HL-60/S4 treated with phorbol 12-myristate 13-acetate at 8.2 ng/mL for 4 days and 3 days (cell line): ENCODE measurements around the gene WASL.

Experiments
- in situ Hi-C: fragments of 300-500 bp; cut with MboI; formaldehyde crosslinking; loops from 2 replicates; pipeline ENCODE4 v1.15.0; 2022; ENCODE audit warnings: low sequenced_read_pairs

The WASL gene

DNA sequence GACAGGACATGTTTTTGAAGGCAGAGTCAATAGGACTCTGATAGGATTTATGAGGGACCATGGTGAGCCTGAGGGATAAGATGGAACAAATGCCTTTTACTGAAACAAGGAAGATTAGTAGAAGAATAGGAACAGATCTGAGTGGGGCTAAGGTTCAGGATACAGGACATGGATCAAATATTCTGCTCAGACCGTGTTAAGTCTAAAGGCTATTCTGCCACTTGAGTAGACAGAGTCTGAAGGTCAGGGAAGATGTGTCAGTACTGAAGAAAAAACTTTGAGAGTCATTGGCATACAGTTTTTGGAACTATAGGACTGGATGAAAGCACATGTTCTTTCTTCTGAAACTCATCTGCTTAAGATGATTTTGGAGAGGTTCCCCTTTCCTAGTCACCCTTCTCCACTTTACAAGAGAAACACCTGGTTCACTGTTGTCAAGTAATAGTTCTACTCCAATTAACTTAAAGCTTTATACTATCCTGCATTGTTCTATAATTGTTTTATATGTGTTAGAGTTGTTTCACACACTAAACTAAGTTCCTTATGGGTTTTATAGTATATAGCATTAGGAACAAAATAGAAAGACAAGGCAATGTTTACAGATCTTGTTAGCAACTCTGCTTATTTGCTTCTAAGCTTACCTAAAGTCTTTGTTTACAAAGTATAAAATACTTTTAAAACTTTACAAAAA is 43.4 kb downstream of the WASL start:
- in situ Hi-C loops, result no loop called here

DNA sequence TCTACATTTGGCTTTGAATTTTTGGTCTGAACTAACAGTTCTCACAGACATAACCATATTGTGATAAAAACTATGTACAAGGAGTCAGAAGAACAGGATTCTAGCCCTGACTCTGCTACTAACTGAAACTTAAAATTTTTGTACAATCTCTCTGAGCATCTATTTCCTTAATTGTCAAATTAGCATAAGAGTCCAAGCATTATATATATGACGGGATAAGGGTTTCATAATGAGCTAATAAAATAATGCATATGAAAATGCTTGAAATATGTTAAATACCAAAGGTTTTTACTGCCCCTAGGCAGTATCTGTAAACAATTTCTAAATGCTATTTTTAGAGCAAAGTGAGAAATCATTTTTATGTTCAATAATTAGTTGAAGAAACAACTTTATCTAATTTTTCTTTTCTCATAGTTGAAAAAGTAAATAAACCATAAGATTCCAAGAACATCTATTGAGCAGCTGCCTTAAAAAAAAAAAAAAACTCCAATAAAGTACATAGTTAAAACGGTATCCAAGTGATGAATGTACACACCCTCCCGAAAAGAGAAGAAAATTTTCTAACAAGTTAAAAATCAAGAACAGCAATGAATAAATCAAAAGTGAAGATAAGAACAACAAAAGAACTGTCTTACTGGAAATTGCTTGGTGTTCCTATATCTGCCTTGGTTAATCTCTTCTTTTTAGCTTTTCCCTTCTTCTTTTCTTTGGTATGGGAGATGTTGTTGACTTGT is 52.7 kb downstream of the WASL start:
- in situ Hi-C loops, result no loop called here

GRCh38 chr7:123692471-123692877 is 56.3 kb downstream of the WASL start:
- in situ Hi-C loops, result no loop called here

GRCh38 chr7:123690550-123690949 is 58.3 kb downstream of the WASL start:
- in situ Hi-C loops, result no loop called here

DNA sequence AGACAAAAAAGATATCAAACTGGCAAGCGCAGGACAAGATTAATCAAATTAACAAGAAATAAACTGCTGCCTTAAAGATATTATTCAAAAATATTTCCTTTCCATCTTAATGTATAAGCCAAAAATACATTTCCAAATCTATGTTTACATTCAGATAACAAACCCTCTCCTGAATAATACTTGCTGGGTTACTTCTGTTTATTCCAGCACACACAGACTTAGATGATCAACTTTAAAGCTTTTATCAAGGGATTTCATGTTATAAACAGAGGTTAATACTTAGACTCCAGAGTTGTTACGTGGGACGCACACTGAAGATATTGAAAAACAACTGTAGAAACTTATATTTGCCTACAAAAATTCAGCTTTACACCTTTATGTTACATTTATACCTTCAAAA is 59.6 kb downstream of the WASL start:
- in situ Hi-C loops, result no loop called here

DNA sequence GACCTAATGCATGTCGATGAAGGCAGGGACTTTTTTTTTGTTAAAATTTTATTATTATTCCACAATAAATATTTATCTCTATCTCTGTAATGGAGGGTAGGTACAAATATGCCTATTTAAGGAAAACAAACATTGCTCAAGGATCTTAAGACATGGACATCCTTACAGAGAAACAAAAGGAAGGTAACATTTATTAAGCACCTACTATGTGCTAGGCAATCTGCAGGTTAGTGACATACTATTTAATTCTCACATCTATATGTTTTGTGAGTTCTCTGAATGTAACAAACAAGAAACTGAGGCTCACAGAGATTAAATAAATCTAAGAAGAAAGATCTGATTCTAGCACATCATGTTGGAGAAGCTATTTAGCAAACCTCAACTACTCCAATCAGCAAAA is 61.1 kb downstream of the WASL start:
- in situ Hi-C loops, result no loop called here

GRCh38 chr7:123687161-123687560 is 61.6 kb downstream of the WASL start:
- in situ Hi-C loops, result no loop called here

DNA sequence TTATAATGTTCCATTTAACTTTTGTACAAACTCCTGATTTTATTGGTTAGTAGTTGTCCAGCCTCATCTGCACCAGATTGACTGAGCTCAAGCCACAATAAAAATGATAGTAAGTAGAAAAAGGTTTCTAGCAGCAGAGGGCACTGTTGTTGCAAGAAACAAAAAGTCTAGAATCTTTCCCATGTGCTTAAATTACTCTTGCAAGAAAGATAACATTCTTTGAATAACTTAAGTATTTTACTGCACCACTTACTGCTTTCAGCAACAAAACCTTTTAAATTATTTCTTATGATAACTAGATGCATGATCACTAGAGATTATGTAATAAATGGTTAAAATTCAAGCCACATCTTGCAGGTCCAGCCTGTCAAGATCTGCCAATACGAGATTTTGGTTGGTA is 66.1 kb downstream of the WASL start:
- in situ Hi-C loops, result no loop called here

- in situ Hi-C loops, result no loop called here
These were observed 67.2 kb downstream of the WASL start for GRCh38 chr7:123681561-123681960.

DNA sequence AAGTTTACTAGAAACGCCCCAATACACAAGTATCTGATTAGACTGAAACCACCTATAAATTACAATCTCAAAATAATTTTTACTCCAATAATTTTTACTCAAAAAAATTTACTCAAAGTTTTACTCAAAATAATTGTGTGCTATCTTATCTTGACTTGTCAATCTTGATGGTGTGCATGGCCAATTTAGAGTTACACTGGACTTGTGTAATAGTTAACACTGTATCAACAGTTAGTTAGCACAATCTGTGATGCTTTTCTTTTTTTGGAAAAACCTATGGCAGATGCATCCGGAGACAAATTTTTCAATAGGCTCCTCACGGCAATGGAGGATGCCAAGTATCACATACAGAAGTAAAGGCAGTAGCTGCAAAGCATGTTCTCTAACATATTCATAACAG is 68.2 kb downstream of the WASL start:
- in situ Hi-C loops, result no loop called here

DNA sequence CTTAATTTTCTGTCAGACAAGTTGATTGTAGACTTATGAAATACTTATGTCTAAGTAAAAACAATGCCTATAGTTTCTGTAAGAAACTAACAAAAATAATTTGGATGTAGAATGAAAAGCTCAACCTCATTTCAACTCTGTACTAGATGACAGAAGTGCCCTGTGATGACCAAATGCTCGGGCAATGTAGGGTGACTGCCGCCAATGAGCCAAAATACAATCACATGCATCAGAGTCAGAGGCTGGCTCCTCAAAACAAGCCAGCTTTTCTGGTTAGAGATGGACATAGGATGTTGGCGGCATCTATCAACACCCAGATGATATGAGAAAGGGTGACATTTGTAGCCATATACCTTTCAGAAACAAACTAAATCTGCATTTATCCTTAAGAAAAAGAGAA is 69.2 kb downstream of the WASL start:
- in situ Hi-C loops, result no loop called here

GRCh38 chr7:123677061-123677715 is 71.6 kb downstream of the WASL start:
- in situ Hi-C loops, result no loop called here

DNA sequence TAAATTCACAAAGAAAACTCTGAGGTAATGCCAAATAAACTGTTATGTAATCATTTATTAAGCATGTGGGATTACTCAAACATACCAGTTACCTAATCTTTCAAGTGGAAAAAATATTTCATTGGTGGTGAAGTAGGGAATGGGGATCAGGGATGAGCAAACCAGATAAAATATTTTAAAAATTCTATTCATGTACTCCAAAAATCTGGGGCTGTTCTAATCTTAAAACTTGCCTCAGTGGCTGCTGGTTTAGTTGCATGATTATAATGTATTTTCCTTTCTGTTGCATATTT is 73.7 kb downstream of the WASL start:
- in situ Hi-C loops, result no loop called here

DNA sequence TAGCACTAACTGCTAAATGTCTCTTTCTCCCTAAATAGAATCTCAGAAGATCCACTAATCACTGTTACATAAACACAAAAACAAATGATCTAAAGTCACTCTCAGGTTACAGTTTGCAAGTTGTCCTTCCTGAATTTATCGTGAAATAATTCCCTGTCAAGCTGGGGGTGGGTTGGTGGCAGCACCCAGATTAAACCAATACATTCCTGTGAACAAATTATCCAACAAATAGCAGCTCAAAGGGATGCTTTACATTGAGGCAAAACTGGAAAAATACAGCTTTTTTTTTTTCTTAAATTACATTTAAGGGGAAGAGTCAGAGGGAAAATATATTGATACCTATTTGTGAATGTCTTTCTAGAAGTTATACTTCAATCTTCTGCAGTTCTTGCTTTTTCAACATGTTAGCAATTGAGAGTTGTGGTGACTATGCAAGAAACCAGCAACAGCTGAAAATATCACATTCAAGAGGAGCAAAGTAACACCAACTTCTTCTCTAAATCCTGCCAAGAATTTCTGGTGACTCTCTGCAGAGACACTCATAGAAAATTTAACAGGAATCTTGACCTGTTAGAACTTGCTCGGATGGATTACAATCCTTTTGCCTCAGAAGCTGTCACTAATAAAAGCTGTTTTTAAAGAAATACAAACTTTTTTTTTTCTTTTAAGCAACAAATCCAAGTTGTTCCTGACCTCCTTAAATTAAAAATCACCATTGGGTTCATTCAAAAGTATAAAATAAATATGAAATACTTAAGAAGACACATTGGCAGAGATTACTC is 74.2 kb downstream of the WASL start:
- in situ Hi-C loops, result no loop called here

- in situ Hi-C loops, result no loop called here
These were observed 74.9 kb downstream of the WASL start for GRCh38 chr7:123673752-123674398.

DNA sequence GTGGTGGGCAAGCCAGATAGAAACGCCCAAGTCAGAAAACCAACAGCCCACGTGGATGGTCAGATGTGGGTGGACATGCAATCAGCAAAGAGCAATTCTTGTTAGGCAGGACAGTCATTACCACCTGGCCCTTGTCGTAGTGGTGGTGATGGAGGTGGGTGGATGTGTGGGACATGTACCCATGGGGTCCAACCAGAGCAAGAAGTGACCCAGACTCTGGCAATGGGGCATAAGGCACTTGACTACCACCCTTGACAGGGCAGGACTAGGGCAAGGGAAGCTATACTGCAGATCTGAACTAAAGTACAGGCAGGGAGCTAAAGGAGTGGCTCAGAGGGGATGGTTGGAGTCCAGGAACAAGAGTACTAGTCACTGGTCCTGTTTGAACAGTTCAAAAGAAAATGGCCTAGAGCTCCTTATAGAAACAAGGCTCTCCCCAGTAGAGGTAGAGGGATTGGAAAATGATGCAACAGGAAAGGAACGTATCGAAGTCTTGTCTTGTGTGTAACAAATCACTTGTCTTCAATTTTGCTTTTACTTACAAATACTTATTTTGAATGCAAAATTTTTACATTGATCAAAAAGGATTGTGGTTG is 75.6 kb downstream of the WASL start:
- in situ Hi-C loops, result no loop called here

DNA sequence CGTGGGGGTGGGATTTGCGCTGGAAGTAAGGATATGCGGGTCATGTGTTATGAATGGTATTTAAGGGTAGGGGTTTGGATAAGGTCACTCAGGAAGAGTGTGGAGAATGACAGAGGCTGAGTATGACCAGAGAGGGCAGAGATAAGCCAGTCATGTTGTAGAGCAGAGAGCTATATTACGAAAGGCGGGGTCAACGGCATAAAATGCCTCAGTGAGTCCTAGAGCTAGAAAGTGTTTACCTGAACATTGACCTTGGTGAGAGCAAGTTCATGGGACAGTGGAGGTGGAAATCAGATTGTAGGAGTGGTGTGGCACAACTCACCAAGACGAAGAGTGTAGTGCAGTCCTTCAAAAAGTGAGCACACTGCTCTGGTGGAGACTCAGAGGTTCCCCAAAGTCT is 79.3 kb downstream of the WASL start:
- in situ Hi-C loops, result no loop called here

- in situ Hi-C loops, result no loop called here
These were observed 82.3 kb downstream of the WASL start for GRCh38 chr7:123666492-123666891.

DNA sequence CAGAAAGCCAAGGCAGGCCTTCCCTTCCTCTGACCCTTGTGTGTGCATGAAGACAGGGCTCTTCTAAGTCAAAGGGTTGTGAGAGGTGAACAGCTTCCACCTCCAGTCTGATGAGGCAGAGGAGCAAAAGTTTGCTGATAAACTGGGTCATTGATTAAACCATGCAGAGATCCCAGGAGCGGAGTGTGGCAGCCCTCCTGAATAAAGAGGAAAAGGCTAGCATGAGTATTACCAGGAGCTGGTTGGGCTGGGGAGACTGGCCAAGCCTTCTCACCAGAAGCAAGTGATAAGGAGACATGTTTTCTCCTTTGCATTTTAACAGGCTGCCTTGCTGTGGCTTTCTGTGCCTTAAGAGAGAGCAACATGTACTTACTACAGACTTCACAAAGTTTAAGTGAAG is 82.9 kb downstream of the WASL start:
- in situ Hi-C loops, result no loop called here

DNA sequence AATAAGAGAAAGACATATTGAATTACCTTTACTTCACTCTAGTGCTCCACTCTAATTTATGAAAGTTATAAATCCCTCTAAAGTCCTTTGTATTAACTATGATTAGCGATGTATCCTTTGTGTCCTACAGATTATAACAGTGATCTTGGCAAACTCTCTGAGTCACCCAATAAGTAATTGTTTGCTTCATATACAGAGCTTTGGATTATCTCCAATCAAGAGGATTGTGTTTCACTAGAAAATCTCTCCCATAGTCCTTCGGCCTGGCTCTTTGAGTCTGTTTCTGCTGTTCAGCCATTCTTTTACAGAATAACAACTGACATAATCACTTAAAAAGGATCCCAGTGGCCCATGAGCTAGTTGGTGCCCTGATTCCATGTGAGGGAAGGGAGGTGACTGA is 83.6 kb downstream of the WASL start:
- in situ Hi-C loops, result no loop called here

DNA sequence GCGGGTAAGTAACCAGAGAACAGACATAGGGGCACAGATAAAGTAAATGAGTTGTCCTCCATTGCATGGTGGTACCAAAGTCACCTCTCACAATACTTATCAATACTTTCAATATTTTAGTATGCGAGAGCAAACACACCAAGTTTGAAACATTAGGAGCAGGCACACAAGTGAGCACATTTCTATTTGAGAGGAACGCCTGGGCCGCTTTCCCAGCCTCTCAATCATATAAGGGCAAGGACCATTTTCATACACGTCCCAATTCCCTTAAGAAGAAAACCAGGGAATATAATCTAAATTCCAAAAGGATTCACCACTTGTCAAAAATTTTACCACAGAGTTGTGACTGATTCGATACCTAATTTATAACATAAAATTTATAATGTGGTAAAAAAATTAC is 85.6 kb downstream of the WASL start:
- in situ Hi-C loops, result no loop called here
